ENCODE results near the gene PPP1R12A.
"Not testable (repeated sequence)": the region's sequence is repeated elsewhere in the genome, so short reads cannot be mapped to it uniquely, and the experiment has no call there.

PPP1R12A gene

GRCh38 chr12:79841248-79841877 is 93.5 kb downstream of the PPP1R12A start:
- DNase-seq, result no peak

GRCh38 chr12:79838359-79838758 is 96.5 kb downstream of the PPP1R12A start:
- no peak for DNase-seq

GRCh38 chr12:79837575-79837974 is 97.3 kb downstream of the PPP1R12A start:
- no peak for DNase-seq

GRCh38 chr12:79835377-79835843 is 99.5 kb downstream of the PPP1R12A start:
- DNase-seq, result no peak

- peak; percentile 34 for DNase-seq
These were observed 100.1 kb downstream of the PPP1R12A start for GRCh38 chr12:79834712-79835376.

GRCh38 chr12:79830440-79830839 is 104.5 kb downstream of the PPP1R12A start:
- no peak for DNase-seq

GRCh38 chr12:79828924-79829323 is 106.0 kb downstream of the PPP1R12A start:
- DNase-seq, result no peak

GRCh38 chr12:79827484-79827883 is 107.4 kb downstream of the PPP1R12A start:
- DNase-seq, result no peak

- no peak for DNase-seq
These were observed 108.4 kb downstream of the PPP1R12A start for GRCh38 chr12:79826267-79827128.

- no peak for DNase-seq
These were observed 112.4 kb downstream of the PPP1R12A start for GRCh38 chr12:79822475-79822874.

GRCh38 chr12:79818856-79819255 is 116.0 kb downstream of the PPP1R12A start:
- no peak for DNase-seq

GRCh38 chr12:79784366-79785065 is 150.4 kb downstream of the PPP1R12A start:
- DNase-seq, result not testable (repeated sequence)

- peak; percentile 27 for DNase-seq
These were observed 152.6 kb downstream of the PPP1R12A start for GRCh38 chr12:79782172-79782900.

- DNase-seq, result peak; percentile 64
These were observed 156.0 kb downstream of the PPP1R12A start for GRCh38 chr12:79778802-79779448.

GRCh38 chr12:79776111-79776510 is 158.8 kb downstream of the PPP1R12A start:
- DNase-seq, result no peak

GRCh38 chr12:79775355-79776027 is 159.4 kb downstream of the PPP1R12A start:
- DNase-seq, result no peak

- DNase-seq, result no peak
These were observed 161.0 kb downstream of the PPP1R12A start for GRCh38 chr12:79773896-79774295.

- DNase-seq, result no peak
These were observed 164.9 kb downstream of the PPP1R12A start for GRCh38 chr12:79769860-79770485.

- DNase-seq, result no peak
These were observed 165.6 kb downstream of the PPP1R12A start for GRCh38 chr12:79769189-79769859.

Measured in NCI-H69 (cell line).